AG20443 (cell line): ENCODE results near the gene ZMAT5.
A peak's percentile ranks its signal among the peaks of the same experiment; 100 is the strongest.

Experiments used
- DNase-seq: peaks from one replicate; pipeline ENCODE4 v3.0.0; 2012; ENCODE audit warnings: low spot score, mixed read lengths

ZMAT5 gene

DNA sequence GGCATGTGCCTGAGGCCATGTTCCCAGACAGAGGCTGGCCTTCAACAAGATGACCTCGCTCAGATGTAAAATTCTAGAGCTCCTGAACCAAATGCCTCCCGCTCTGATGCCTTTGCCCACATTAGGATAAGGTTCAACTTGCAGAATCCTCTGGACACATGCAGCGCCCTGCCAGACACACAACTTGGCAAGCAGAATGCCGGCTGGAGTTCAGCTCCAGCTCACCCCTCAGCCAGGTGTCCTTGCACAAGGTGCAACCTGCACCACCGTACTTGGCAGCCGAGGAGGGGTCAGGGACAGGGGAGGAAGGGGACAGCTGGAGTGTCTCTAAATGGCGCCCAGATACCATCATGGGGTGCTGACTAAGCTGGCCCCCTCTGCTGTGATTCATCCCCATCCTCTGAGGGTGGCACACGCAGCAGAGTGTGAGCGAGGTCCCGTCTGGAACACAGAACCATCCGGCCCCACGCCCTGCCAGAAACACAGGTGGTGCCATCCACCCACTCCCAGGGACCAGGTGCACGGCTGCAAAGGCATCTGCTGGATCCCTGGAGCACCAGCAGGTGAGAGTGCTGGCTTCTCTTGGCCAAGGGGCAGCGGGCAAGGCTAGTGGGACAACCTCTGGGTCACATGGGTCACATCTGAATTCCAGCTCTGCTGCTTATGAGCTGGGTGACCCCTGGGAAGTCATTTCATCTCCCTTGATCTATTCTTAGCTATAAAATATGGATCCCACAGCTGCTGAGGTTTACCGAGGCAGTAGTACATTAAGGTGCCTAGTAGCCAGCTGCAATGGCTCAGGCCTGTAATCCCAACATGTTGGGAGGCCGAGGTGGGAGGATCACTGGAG lies 12.8 kb downstream of the ZMAT5 start:
- no peak for DNase-seq

DNA sequence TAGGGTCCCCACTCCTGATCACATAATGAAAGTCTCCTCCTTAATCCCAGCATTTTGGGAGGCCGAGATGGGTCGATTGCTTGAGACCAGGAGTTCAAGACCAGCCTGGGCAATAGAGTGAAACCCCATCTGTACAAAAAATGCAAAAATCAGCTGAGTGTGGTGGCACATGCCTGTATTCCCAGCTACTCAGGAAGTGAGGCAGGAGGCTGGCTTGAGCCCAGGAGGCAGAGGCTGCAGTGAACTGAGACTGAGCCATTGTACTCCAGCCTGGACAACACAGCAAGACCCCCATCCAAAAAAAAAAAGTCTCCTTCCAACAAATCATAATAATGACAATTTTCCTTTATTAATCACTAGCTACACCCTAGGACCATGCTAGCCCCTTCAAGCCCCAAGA lies 15.1 kb downstream of the ZMAT5 start:
- DNase-seq, result no peak

DNA sequence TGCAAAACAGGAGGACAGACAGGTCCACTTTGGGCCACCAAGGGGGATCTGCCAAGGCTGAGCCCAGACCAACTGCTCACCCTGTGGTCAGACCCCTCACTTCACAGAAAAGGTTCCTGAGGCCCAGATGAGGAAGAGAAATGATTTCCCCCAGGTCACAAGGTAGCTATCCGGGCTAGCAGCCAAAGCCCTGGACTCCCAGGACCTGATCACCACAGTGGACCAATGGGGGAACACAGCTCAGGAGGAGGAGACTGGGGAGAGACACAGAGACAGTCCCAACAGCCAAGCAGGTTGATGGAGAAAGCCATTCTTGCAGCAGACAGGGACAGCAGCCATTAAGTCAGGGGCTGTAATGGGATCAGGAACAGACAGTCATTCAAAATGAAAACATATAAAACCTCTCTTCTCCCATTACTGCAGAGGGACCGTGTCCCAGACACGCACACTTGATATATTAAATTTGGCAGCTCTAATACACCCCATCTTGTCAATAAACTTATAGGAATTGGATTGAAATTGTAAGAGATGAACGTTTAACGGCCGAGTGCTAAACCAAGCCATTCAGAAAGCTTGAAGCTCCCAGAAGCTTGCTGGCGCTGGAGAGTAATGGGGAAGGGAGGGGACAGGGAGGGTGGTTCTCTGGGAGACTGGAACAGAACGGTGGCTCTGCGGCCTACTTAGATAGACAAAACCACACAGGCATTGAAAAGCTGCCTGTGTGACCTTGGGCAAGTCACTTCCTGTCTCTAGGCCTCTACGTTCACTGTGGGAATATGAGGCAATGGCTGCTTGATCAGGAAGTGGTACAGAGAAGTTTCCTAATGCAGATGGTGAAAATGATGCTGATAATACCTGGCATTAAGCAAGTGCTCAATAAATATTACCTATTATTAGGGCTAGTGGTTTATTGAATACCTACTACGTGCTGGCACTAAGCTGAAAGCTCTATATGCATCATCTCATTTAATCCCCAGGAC lies 16.0 kb downstream of the ZMAT5 start:
- no peak for DNase-seq

DNA sequence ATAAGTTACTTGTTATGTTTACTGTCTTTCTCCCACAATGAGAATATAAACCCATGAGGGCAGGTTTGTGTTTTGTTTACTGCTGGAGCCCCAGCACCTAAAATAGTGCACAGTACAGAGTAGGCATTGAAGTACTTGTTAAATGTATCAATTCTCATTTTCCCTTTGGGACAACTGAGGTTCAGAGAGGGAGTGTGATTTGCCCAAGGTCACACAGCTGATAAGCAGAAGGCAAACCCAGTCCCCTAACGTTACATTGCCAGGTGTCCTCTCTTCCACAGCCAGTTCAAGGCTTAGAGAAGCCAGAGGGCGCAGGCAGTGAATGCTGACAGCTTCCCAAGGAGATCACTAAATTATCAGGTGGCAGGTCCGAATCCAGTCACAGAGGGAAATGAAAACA lies 16.8 kb downstream of the ZMAT5 start:
- no peak for DNase-seq

DNA sequence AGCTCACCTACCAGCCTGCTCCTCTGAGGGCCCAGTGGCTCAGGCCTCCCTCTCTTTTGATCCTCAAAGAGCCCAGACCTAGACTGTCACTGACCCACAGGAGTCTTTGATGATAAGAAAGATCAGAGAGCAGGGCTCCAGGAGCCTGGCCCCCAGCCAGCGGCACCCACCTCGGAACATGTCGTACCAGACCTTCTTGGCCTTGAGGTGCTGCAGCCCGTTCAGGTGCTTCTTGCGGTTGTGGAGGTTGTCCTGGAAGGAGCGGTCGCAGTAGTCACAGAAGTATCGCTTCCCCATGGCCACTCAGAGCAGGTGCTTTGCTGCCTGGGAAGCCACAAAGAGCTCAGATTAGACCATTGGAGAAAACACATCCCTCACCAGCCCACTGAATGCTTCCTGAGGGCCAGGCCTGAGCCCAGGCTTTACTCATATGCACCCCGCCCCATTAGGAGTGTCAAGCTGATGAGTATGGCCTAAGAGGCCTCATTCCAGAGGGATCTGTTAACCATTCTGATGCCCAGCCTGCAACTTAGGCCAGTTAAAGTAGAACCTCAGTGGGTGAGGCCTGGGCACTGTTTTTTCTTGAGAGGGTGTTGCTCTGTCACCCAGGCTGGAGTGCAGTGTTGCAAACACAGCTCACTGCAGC lies 18.4 kb downstream of the ZMAT5 start:
- peak; percentile 40 for DNase-seq

DNA sequence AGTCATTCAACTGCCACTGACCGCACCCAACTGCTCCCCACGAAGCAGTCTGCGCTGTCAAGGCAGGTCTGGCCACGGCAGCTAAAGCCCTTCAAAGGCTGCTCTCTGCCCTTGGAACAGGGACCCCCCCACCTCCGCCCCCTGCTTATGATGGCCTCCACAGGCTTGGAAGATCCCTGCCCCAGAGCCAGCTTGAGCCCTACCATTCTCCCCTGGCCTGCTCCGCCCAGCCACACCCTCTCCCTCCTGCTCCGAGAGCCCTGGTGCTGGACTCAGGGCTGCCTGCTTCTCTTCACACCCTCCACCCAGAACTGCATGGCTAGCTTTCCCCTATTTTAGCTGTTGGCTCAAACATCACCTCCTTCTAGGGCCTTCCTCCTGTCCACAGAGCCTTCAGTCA lies 19.0 kb downstream of the ZMAT5 start:
- no peak for DNase-seq

DNA sequence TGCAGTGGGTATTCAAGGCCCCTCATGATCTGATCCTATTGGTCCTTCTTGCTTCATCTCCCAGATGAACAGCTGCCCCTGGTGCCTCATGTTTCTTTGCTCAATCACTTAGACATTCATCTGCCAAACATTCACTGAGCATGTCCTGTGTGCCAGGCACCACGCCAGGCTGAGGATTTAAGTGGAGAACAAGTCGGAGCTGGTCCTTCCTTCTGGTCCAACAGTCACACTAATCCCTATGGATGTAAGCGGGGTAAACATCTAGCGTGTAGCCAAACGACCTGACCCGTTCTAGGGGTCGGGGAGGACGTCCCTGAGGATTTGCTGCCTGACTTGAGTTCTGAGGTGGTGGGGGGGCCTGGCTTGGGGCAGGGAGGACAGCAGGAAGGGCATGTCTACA lies 21.9 kb downstream of the ZMAT5 start:
- peak; percentile 58 for DNase-seq

DNA sequence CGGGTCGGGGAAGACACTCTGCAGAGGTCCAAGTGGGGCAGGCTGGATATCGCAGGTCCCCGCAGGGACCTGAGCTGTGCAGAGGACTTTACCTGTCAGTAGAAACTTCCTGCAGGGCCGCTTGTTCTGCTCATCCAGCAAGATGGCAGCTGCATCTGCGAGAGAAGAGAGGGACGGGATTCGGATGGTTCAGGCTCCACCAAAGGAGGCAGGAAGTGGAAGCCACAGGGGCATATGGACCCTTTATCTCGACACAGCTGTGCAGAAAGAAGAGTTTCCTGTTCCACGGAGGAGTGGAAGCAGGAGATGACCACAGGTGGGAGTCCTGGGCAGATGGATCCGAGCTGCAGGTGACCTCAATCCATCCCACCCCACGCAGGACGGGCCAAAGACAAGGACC lies 24.5 kb downstream of the ZMAT5 start:
- no peak for DNase-seq

DNA sequence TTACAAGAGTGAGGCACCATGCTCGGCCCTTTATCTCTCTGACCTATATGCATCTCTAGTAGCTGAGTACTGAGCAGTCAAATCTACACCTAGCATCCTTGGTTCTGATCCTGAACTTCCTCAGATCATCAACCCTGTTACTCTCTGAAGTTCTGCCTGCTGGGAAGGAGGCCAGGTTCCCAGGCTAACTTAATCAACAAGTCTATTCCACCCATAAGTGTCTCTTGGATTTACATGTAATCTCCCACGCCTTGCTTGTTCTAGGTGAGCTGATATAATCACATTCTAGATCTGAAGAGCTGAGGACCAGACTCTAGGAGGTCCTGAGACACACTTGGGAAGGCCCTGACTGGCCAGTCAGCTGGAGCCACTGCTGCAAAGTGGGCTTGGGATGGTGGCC lies 24.9 kb downstream of the ZMAT5 start:
- no peak for DNase-seq

DNA sequence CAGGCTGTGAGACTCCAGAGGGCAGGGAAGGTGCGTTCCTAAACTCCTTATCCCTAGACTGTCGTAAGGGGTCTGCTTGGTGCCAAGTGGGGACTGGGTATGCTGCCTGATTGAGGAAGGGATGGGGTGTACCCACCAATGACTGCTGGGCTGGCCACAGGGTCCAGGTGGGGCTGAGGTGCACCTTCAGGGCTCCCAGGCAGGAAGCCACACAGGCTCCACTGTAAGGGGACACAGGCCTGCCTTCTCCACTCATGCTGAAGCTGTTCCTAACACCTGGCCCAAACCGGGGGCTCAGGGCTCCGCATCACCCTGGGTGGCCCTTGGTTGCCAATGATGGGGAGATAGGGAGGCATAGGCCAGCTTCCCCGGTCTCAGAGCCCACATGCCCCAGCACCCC lies 26.6 kb downstream of the ZMAT5 start:
- no peak for DNase-seq

DNA sequence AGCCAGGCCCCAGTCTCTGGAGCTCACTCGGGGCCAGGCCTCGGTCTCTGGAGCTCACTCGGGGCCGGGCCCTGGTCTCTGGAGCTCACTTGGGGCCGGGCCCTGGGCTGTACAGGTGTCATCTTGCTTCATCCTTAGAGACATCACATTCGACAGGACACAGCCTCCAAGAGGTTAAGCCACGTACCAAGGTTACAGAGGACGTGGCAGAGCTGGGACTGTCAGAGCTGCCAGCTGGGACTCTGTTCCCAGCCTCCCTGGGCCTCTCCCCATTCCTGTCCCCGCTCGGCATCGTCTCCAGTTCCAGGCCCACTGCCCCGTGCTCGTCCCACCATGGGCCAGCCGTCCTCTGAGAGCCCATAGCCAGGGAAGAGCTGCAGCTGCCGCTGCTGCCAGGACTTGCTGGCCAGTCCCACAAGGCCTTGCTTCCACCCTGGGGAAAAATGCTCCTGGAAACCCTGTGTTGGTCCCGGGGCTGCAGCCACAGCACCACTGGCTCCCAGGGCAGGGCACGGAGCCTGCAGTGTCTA lies 27.4 kb downstream of the ZMAT5 start:
- DNase-seq, result no peak

DNA sequence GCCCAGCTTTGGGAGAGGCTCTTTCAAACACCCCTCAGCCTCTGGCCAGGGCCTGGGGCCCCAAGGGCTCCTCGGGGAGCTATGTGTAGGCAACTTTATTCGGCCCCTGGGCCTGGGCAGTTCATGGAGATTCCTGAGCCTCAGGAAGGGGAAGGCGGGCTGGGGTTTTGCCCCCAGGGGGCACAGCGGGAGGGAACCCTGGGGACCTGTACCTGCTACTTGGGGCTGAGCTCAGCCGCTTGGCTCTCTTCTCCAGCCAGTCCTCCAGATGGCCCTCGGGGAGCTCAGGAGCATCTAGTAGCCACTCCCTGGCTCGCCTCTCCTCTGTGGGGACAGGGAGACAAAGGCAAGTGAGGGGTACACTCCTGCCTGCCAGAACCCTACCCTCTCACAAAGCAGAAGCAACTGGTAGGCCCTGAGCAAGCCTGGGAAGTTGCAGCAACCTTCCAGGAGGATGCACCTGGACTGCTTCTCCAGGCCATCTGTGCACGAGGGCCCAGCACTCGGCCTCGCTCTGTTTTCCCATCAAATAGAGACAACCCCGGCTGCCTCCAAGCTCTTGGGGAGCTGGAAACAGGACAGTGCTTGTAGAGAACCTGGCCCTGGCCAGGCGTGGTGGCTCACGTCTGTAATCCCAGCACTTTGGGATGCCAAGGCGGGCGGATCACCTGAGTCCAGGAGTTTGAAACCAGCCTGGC lies 28.5 kb downstream of the ZMAT5 start:
- no peak for DNase-seq

DNA sequence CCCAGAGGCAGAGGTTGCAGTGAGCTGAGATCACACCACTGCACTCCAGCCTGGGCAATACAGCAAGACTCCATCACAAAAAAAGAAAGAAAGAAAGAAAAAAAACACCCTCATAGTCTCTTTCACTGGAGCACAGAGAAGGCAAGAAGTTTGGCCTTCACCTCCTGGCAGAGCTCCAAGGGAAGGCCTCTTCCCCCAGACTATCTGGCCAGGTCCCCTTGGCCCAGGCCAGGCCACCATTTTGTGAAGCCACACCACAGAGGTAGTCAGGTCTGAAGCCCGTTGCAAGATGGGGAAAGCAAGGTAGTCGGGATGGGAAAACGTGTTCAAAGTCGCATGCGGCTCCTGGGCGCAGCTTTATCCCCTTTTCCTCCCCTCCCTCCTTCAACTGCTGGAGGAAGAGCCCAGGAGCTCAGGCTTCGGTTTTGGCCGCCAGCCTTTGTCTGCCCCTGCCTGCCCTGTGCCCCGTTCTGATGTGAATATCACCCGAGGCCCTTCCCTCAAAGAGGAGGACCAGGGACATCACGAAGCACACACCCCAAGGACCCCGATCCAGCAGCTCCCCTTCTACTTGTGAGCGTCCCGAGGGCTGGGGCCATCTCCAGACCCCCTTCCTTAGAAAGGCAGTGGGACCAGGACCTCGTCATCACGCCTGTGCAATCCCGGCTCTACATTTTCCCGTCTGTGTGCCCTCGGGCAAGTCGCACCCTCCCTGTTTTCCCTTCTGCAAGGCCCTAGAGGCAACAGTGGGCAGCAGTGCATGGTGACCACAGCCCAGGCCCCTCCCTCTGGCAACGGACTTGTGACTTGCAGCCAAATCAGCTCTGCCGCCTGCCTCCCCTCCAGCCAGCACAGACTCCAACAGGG lies 29.3 kb downstream of the ZMAT5 start:
- no peak for DNase-seq

DNA sequence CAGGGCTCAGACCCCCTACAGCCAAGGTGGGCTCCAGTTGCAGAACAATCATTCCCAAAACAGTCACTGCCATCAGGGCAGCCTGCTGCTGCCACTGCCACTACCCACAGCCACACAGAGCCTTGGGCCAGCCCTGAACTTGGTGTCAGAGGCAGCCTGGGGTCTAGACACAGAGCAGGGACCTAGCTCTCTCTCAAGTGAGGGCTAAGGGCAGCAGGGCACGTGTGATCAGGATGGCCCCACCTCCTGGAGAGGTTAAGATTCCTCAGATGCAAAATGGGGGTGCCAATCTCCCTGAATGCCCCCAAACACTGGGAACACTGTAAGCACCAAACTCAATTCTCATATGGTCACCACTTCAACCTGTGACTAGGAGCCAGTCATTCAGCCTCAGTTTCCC lies 31.4 kb downstream of the ZMAT5 start:
- DNase-seq, result no peak

DNA sequence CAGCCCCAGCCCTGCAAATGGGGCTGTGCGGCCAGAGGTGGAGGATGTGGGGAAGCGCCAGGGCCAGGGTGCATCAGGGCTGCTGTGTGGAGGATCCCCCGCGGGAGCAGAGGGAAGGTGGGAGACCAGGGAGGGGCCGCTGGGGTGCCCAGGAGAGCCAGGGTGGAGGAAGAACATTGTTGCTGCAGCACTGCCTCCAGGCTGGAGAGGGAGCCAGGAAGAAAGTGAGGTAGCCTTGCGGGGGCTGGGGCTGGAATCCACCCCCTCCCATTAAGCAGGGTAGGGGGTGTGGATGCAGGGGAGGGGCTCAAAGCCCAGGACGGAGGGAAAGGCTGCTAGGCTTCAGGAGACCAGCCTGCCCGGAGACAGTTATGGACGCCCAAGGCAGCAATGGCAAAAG lies 32.0 kb downstream of the ZMAT5 start:
- no peak for DNase-seq

DNA sequence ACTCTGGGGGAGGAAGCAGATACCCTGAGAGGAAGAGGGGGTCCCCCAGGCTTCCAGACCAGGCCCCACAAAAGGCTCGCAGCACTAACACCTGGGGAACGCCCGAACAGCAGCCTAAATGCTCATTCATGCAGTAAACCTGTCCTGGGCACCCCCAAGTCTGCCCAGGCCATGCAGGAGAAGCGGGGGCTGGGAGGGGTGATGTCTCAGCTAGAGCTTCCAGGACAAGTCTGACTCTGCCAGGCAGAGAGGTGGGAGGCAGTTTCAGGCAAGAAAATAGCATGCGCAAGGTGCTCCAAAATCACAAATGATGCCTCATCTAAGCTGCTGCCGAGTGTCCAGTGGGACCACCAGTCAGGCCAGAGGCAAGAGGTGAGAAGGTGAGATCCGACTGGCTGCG lies 32.4 kb downstream of the ZMAT5 start:
- DNase-seq, result no peak

DNA sequence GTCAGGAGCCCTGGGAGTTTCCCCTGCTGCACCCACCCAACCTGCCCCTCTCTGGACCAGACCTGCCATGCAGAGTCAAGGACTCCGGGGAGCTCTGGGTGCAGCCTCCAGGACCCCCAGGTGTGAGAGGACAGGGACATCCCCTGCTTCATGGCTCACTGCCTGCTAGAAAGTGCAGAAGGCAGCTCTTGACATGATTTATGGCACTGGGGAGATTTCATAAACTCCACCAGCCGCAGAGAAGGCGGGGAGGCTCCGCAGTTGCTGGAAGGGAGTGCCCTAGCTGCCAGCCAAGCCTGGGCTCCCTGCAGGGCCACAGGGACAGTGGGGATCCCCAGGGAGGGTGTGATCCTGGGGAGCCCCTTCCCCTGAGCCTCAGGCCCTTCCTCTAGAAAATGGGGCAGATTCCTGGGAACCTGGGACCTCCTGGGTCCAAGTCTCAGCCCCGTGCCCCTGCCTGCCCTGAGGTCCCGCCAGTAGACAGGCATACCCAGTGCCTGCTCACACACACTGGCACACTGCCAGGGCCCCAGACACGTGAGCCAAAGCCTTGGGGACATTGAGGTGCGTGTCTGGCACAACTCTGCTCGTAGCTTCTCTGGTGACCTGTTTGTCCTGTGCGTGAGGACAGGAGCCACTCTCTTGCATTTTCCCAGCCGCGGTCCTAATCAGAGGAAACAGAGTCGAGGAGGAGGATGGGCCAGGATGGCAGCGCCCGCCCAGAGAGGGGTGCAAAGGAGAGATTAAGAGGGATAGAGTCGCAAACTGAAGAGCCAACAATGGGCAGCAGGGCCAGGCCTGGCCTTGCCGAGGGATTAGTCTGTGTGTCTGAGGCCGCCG lies 33.2 kb downstream of the ZMAT5 start:
- no peak for DNase-seq

DNA sequence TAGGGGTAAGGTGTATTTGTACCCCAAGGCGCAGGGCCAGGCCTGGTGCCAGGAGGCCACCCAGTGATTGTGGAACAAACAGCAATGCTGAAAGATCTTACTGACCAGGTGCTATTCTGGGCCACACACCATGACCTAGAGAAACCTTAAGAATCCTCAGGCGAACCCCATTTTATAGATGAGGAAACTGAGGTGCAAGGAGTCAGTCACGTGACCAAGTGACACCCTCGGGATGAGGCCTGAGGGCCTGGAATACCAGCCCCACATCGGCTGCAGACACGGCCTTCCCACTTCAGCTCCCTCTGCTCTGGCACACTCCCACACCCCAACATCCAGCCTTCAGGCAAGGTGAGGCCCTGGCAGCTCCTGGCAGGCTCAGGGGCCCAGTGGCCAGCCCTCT lies 33.9 kb downstream of the ZMAT5 start:
- DNase-seq, result no peak

DNA sequence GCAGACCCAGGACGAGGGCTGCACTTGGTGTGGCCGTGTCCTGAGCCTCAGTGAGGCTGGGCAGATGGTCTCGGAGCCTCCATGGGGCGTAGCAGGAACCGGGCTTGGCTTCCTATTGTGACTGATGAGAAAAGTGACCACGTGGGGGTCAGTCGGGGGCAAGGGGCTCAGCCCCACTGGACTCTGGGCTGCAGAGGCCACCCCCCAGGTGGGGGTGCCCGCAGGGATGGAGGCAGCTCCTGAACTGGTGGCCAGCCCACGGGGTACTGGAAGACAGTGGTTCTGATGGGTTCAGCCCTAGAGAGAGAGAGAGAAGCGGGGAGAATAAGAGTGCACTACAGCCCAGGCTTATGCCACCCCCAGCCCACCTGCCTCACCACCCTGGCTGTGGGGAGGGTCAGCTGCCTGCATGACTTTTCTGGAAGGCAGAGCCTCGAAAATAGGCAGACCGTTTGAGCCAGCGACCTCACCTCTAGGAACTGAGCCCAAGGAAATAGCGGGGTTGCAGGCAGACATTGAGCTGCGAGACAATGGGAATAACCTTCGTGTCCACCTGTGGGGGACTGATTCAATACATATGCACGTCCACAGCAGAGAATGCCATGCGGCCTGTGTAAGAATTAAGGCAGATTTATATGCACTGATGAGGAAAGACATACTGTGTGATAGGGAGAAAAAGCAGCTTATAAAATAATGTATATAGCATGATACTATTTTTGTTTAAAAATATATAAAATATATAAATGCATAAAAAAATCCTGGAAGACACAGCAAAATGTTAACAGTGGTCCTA lies 35.6 kb downstream of the ZMAT5 start:
- DNase-seq, result no peak
